HepG2 (cell line): ENCODE results near the gene ZCRB1. TPM values are rescaled to one million over a fixed set of nuclear protein-coding genes. Genes with fewer than 3 reads are reported as not detected.
A peak's percentile ranks its signal among the peaks of the same experiment; 100 is the strongest.

ENCODE experiments used
- BRD4 ChIP-seq: sonication (generic); formaldehyde crosslinking; IDR thresholded peaks from 2 replicates; pipeline ENCODE4 v1.4.0; 2020; ENCODE audit warnings: missing genetic modification reagents
- CEBPG ChIP-seq: IDR thresholded peaks from 2 replicates; pipeline ENCODE4 v1.6.1; 2016
- MIXL1 ChIP-seq: IDR thresholded peaks from 2 replicates; pipeline ENCODE4 v1.6.1; 2016
- PATZ1 ChIP-seq: sonication (generic); formaldehyde crosslinking; IDR thresholded peaks from 2 replicates; pipeline ENCODE4 v1.4.0; 2020; ENCODE audit warnings: missing genetic modification reagents
- RAD51 ChIP-seq: fragments of 450-650 bp; IDR thresholded peaks from 2 replicates; pipeline ENCODE4 v1.6.1; 2016; ENCODE audit warnings: borderline replicate concordance
- RFX5 ChIP-seq: IDR thresholded peaks from 2 replicates; pipeline ENCODE4 v1.6.1; 2011; ENCODE audit warnings: low read depth, low read length, improper control_type of control experiment
- SCMH1 ChIP-seq: sonication (generic); formaldehyde crosslinking; IDR thresholded peaks from 2 replicates; pipeline ENCODE4 v1.9.0; 2021; ENCODE audit warnings: missing genetic modification reagents, mild to moderate bottlenecking, borderline replicate concordance
- SMAD3 ChIP-seq: sonication (generic); formaldehyde crosslinking; IDR thresholded peaks from 2 replicates; pipeline ENCODE4 v1.4.0; 2020; ENCODE audit warnings: missing genetic modification reagents
- STAT6 ChIP-seq: sonication (generic); formaldehyde crosslinking; IDR thresholded peaks from 2 replicates; pipeline ENCODE4 v1.4.0; 2020; ENCODE audit warnings: missing genetic modification reagents, mild to moderate bottlenecking, borderline replicate concordance
- TCF12 ChIP-seq, 2 experiments: fragments of 450-650 bp in 1 of 2; sonication (generic) in 1 of 2; formaldehyde crosslinking in 1 of 2; IDR thresholded peaks; 2 replicates each; pipeline versions ENCODE4 v1.6.1 to v1.8.0; 2017 to 2022; ENCODE audit warnings: antibody characterized with exemption in 1 of 2, mild to moderate bottlenecking in 1 of 2, missing genetic modification reagents in 1 of 2, moderate library complexity in 1 of 2
- ZFP36L1 ChIP-seq: sonication (generic); formaldehyde crosslinking; IDR thresholded peaks from 2 replicates; pipeline ENCODE4 v1.8.0; 2022; ENCODE audit warnings: mild to moderate bottlenecking, missing genetic modification reagents, moderate library complexity
- ZNF724P ChIP-seq: sonication (generic); formaldehyde crosslinking; IDR thresholded peaks from 2 replicates; pipeline ENCODE4 v1.8.0; 2022; ENCODE audit warnings: missing genetic modification reagents, borderline replicate concordance
- polyA plus RNA-seq, 8 experiments: library from polyadenylated mRNA; depleted of rRNA in 3 of 8; stranded (reverse) in 7 of 8; unstranded in 1 of 8; fragments of >200 nt; fragmentation: Illumina TruSeq in 4 of 8; extraction: Trizol in 4 of 8; gene quantifications; 2 replicates each; pipeline versions ENCODE4 v1.2.1 to v1.2.3, GENCODE V29; 2011 to 2016; ENCODE audit warnings: low read depth in 4 of 8, missing spikeins in 1 of 8, mixed read lengths in 1 of 8; ENCODE audit not compliant: insufficient read depth in 1 of 8
- total RNA-seq, 5 experiments: library from RNA; depleted of rRNA; stranded (reverse); fragments of >200 nt; fragmentation: Illumina TruSeq; extraction: Trizol; gene quantifications; 2 replicates each; pipeline ENCODE4 v1.2.3, GENCODE V29; 2016; ENCODE audit warnings: low read depth in 1 of 5
- TF ChIP-seq, protein P1 (sequence below), 2 experiments: fragments of 450-650 bp in 1 of 2; sonication (generic) in 1 of 2; formaldehyde crosslinking in 1 of 2; IDR thresholded peaks; 2 replicates each; pipeline versions ENCODE4 v1.6.1 to v1.8.0; 2016 to 2022; ENCODE audit warnings: antibody characterized with exemption in 1 of 2, mild to moderate bottlenecking in 1 of 2, missing genetic modification reagents in 1 of 2
- TF ChIP-seq, protein P2 (sequence below): sonication (generic); formaldehyde crosslinking; IDR thresholded peaks from 2 replicates; pipeline ENCODE4 v1.8.1; 2023; ENCODE audit warnings: missing genetic modification reagents, mild to moderate bottlenecking, borderline replicate concordance

The ZCRB1 gene
- total and polyA plus RNA-seq, 2 of the 13 experiments (the other 11 are each of a cell fraction or from before 2014, with no cell fraction given), result 43.5 to 49.8 TPM

- TF ChIP-seq STAT6 (CRISPR knock-in tag), result 0 out of 2 replicates have a peak, but pooled peaks have one; percentile 72
- no peak for TF ChIP-seq CEBPG
- TF ChIP-seq MIXL1 (CRISPR knock-in tag), result no peak
- no peak for TF ChIP-seq SCMH1 (CRISPR knock-in tag)
- peak; percentile 57; the same call in 1 of the 2 replicates for TF ChIP-seq ZFP36L1 (CRISPR knock-in tag)
- no peak for TF ChIP-seq BRD4
- no peak for TF ChIP-seq RAD51
- TF ChIP-seq, protein P1, sequence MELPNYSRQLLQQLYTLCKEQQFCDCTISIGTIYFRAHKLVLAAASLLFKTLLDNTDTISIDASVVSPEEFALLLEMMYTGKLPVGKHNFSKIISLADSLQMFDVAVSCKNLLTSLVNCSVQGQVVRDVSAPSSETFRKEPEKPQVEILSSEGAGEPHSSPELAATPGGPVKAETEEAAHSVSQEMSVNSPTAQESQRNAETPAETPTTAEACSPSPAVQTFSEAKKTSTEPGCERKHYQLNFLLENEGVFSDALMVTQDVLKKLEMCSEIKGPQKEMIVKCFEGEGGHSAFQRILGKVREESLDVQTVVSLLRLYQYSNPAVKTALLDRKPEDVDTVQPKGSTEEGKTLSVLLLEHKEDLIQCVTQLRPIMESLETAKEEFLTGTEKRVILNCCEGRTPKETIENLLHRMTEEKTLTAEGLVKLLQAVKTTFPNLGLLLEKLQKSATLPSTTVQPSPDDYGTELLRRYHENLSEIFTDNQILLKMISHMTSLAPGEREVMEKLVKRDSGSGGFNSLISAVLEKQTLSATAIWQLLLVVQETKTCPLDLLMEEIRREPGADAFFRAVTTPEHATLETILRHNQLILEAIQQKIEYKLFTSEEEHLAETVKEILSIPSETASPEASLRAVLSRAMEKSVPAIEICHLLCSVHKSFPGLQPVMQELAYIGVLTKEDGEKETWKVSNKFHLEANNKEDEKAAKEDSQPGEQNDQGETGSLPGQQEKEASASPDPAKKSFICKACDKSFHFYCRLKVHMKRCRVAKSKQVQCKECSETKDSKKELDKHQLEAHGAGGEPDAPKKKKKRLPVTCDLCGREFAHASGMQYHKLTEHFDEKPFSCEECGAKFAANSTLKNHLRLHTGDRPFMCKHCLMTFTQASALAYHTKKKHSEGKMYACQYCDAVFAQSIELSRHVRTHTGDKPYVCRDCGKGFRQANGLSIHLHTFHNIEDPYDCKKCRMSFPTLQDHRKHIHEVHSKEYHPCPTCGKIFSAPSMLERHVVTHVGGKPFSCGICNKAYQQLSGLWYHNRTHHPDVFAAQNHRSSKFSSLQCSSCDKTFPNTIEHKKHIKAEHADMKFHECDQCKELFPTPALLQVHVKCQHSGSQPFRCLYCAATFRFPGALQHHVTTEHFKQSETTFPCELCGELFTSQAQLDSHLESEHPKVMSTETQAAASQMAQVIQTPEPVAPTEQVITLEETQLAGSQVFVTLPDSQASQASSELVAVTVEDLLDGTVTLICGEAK (IDR thresholded peaks at IDR 0.05), result no peak
- TF ChIP-seq, protein P1 (CRISPR knock-in tag; IDR thresholded peaks at IDR 0.05), result peak; percentile 68; the same call in 1 of the 2 replicates
- no peak for TF ChIP-seq RFX5
- no peak for TF ChIP-seq TCF12 (IDR thresholded peaks at IDR 0.05)
- no peak for TF ChIP-seq TCF12 (CRISPR knock-in tag; IDR thresholded peaks at IDR 0.05)
- no peak for TF ChIP-seq ZNF724P (CRISPR knock-in tag)
- peak; percentile 44; the same call in 1 of the 2 replicates for TF ChIP-seq PATZ1 (CRISPR knock-in tag)
- TF ChIP-seq, protein P2, sequence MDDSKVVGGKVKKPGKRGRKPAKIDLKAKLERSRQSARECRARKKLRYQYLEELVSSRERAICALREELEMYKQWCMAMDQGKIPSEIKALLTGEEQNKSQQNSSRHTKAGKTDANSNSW, result no peak
- no peak for TF ChIP-seq SMAD3 (CRISPR knock-in tag)
Observed at GRCh38 chr12:42325653-42326474, at the start of gene ZCRB1, which contains the start of gene PPHLN1 (continued).
